IMR-90 (cell line): Measurements from ENCODE around the gene NQO2. TPM values are rescaled to one million over a fixed set of nuclear protein-coding genes. Genes with fewer than 3 reads are reported as not detected.

Experiments used
- ATAC-seq: fragments of 200-7000 bp; cut with Tn5 transposase; 2 replicates; pipeline ENCODE4 v1.9.1; 2020; ENCODE audit warnings: low read depth, mild to moderate bottlenecking, moderate library complexity
- Bru-seq: library from RNA; stranded (reverse); fragments of 400-500 nt; gene quantifications from one replicate; lab custom pipeline; 2021; lab: Mats Ljungman, UMichigan
- BruChase-seq, 2 experiments: library from RNA; stranded (reverse); fragments of 400-500 nt; gene quantifications; one replicate each; lab custom pipeline; 2021; lab: Mats Ljungman, UMichigan
- BruUV-seq: library from RNA; stranded (reverse); fragments of 400-500 nt; replicated peaks from 2 replicates; lab custom pipeline; 2021; lab: Mats Ljungman, UMichigan
- CTCF ChIA-PET: fragments of 300-600 bp; formaldehyde crosslinking; extraction: SDS; loops from one replicate; lab custom pipeline; 2021; ENCODE audit warnings: antibody characterized with exemption; lab: Yijun Ruan, JAX
- POLR2A ChIA-PET: fragments of 300-600 bp; sonication (Branson Sonifier 250); formaldehyde crosslinking; loops from one replicate; lab custom pipeline; 2022; ENCODE audit warnings: antibody characterized with exemption; ENCODE audit not compliant: unreplicated experiment; lab: Charles Lee
- DNase-seq: peaks from one replicate; pipeline ENCODE4 v3.0.0; 2013
- H2AFZ ChIP-seq: replicated peaks from 2 replicates; pipeline ENCODE3; 2013; ENCODE audit warnings: low read length, mild to moderate bottlenecking; ENCODE audit not compliant: poor library complexity
- H2AK5ac ChIP-seq: 2 replicates; pipeline ENCODE4 v1.6.1; 2013; ENCODE audit warnings: low read depth, low read length, inconsistent platforms
- H2AK9ac ChIP-seq: replicated peaks from 2 replicates; pipeline ENCODE3; 2013; ENCODE audit warnings: mild to moderate bottlenecking, low read depth, low read length, moderate library complexity; ENCODE audit not compliant: poor library complexity
- H2BK120ac ChIP-seq: 2 replicates; pipeline ENCODE4 v1.6.1; 2013; ENCODE audit warnings: low read depth, low read length, inconsistent platforms
- H2BK15ac ChIP-seq: 3 replicates; pipeline ENCODE4 v1.6.1; 2013; ENCODE audit warnings: low read depth, low read length, inconsistent platforms
- H2BK20ac ChIP-seq: 2 replicates; pipeline ENCODE4 v1.6.1; 2013; ENCODE audit warnings: low read depth, mild to moderate bottlenecking, inconsistent platforms, low read length, moderate library complexity
- H2BK5ac ChIP-seq: 2 replicates; pipeline ENCODE4 v1.6.1; 2013; ENCODE audit warnings: mild to moderate bottlenecking, low read depth, low read length, inconsistent platforms; ENCODE audit not compliant: poor library complexity, severe bottlenecking
- H3K14ac ChIP-seq: replicated peaks from 2 replicates; pipeline ENCODE4 v1.6.1; 2013; ENCODE audit warnings: low read depth, low read length, inconsistent platforms
- H3K18ac ChIP-seq: 2 replicates; pipeline ENCODE4 v1.6.1; 2013; ENCODE audit warnings: low read depth, low read length, control low read depth
- H3K23ac ChIP-seq: 2 replicates; pipeline ENCODE4 v1.6.1; 2013; ENCODE audit warnings: low read depth, low read length, inconsistent platforms
- H3K27ac ChIP-seq: 2 replicates; pipeline ENCODE4 v1.5.1; 2013; ENCODE audit warnings: mild to moderate bottlenecking, control low read depth, low read length; ENCODE audit not compliant: insufficient read depth
- H3K27me3 ChIP-seq: 2 replicates; pipeline ENCODE4 v1.6.1; 2013; ENCODE audit warnings: low read length; ENCODE audit not compliant: control insufficient read depth, insufficient read depth
- H3K36me3 ChIP-seq: 2 replicates; pipeline ENCODE4 v1.6.1; 2013; ENCODE audit warnings: low read length, mixed read lengths; ENCODE audit not compliant: control insufficient read depth, insufficient read depth
- H3K4ac ChIP-seq: 2 replicates; pipeline ENCODE4 v1.6.1; 2013; ENCODE audit warnings: low read depth, low read length, inconsistent platforms
- H3K4me1 ChIP-seq: 2 replicates; pipeline ENCODE4 v1.6.1; 2013; ENCODE audit warnings: low read length, mixed read lengths; ENCODE audit not compliant: control insufficient read depth, insufficient read depth
- H3K4me2 ChIP-seq: 2 replicates; pipeline ENCODE4 v1.6.1; 2013; ENCODE audit warnings: low read depth, mild to moderate bottlenecking, control low read depth, low read length, moderate library complexity
- H3K4me3 ChIP-seq: 2 replicates; pipeline ENCODE4 v1.5.1; 2013; ENCODE audit warnings: low read depth, mild to moderate bottlenecking, control low read depth, low read length, moderate library complexity; ENCODE audit not compliant: insufficient read depth
- H3K56ac ChIP-seq: 2 replicates; pipeline ENCODE4 v1.6.1; 2013; ENCODE audit warnings: low read length, inconsistent platforms; ENCODE audit not compliant: insufficient read depth; ENCODE audit errors: extremely low read depth
- H3K79me1 ChIP-seq, 2 experiments: 2 replicates each; pipeline ENCODE4 v1.6.1; 2013; ENCODE audit warnings: low read length in 2 of 2, inconsistent platforms in 1 of 2, low read depth in 1 of 2
- H3K9ac ChIP-seq: 2 replicates; pipeline ENCODE4 v1.6.1; 2013; ENCODE audit warnings: low read depth, low read length, control low read depth
- H3K9me1 ChIP-seq: 2 replicates; pipeline ENCODE4 v1.6.1; 2013; ENCODE audit warnings: low read length, inconsistent platforms; ENCODE audit not compliant: insufficient read depth
- H3K9me3 ChIP-seq: 2 replicates; pipeline ENCODE4 v1.6.1; 2013; ENCODE audit warnings: low read length; ENCODE audit not compliant: control insufficient read depth, insufficient read depth
- H4K20me1 ChIP-seq: 2 replicates; pipeline ENCODE4 v1.6.1; 2013; ENCODE audit warnings: low read length, inconsistent platforms; ENCODE audit not compliant: insufficient read depth
- H4K5ac ChIP-seq: 2 replicates; pipeline ENCODE4 v1.6.1; 2013; ENCODE audit warnings: mild to moderate bottlenecking, low read depth, low read length, control low read depth
- H4K8ac ChIP-seq, 2 experiments: 2 replicates each; pipeline ENCODE4 v1.6.1; 2013; ENCODE audit warnings: low read depth in 2 of 2, low read length in 2 of 2, control low read depth in 1 of 2, inconsistent platforms in 1 of 2
- H4K91ac ChIP-seq: 2 replicates; pipeline ENCODE4 v1.6.1; 2013; ENCODE audit warnings: low read depth, low read length, inconsistent platforms; ENCODE audit not compliant: insufficient read depth
- CEBPB ChIP-seq: IDR thresholded peaks from 2 replicates; pipeline ENCODE4 v1.6.1; 2012; ENCODE audit warnings: low read depth, low read length, improper control_type of control experiment
- CHD1 ChIP-seq: IDR thresholded peaks from 2 replicates; pipeline ENCODE4 v1.6.1; 2012; ENCODE audit warnings: low read depth, low read length, improper control_type of control experiment
- CTCF ChIP-seq: conservative IDR thresholded peaks from 2 replicates; pipeline ENCODE4 v1.5.1; 2012; ENCODE audit warnings: mild to moderate bottlenecking, low read depth, low read length, improper control_type of control experiment
- MAFK ChIP-seq: IDR thresholded peaks from 2 replicates; pipeline ENCODE4 v1.6.1; 2012; ENCODE audit warnings: low read depth, low read length, improper control_type of control experiment
- MAZ ChIP-seq: IDR thresholded peaks from 2 replicates; pipeline ENCODE4 v1.6.1; 2012; ENCODE audit warnings: low read depth, mild to moderate bottlenecking, low read length, improper control_type of control experiment, moderate library complexity, borderline replicate concordance
- NFE2L2 ChIP-seq: fragments of 150-350 bp; IDR thresholded peaks from 2 replicates; pipeline ENCODE4 v1.6.1; 2016; ENCODE audit warnings: low read depth, mild to moderate bottlenecking, low read length
- RAD21 ChIP-seq: IDR thresholded peaks from 2 replicates; pipeline ENCODE4 v1.6.1; 2012; ENCODE audit warnings: low read length, improper control_type of control experiment
- RCOR1 ChIP-seq: IDR thresholded peaks from 2 replicates; pipeline ENCODE4 v1.6.1; 2012; ENCODE audit warnings: mild to moderate bottlenecking, low read length, improper control_type of control experiment; ENCODE audit not compliant: insufficient replicate concordance
- RFX5 ChIP-seq: IDR thresholded peaks from 2 replicates; pipeline ENCODE4 v1.8.0; 2012; ENCODE audit warnings: low read depth, mild to moderate bottlenecking, low read length, moderate library complexity
- SMC3 ChIP-seq: fragments of 150-350 bp; IDR thresholded peaks from 2 replicates; pipeline ENCODE4 v1.6.1; 2016; ENCODE audit warnings: low read depth, mild to moderate bottlenecking, antibody characterized with exemption, low read length, moderate library complexity
- USF2 ChIP-seq: fragments of 150-350 bp; IDR thresholded peaks from 2 replicates; pipeline ENCODE4 v1.6.1; 2017; ENCODE audit warnings: mild to moderate bottlenecking, antibody characterized with exemption, low read length, low read depth
- WGBS, 2 experiments: methylation state at CpG; one replicate each; pipeline versions ENCODE4 v1.1.5 to v1.1.7; 2013; ENCODE audit warnings: missing lambda C conversion rate in 2 of 2; ENCODE audit not compliant: insufficient read length in 1 of 2; ENCODE audit errors: extremely low coverage in 2 of 2; 5-methylcytosine and 5-hydroxymethylcytosine counted together
- dilution Hi-C: fragments of 300-500 bp; cut with HindIII; formaldehyde crosslinking; loops from one replicate; pipeline ENCODE4 v1.14.3; 2018; ENCODE audit warnings: low sequenced_read_pairs; ENCODE audit not compliant: unreplicated experiment
- in situ Hi-C: fragments of 300-500 bp; cut with MboI; formaldehyde crosslinking; loops from 3 replicates; pipeline ENCODE4 v1.14.3; 2019; ENCODE audit warnings: low sequenced_read_pairs, inconsistent platforms, mixed read lengths
- intact Hi-C: fragments of 100-400 bp; cut with micrococcal nuclease; formaldehyde crosslinking; loops from 2 replicates; pipeline ENCODE4 v1.10.0; 2022
- long read RNA-seq: library from polyadenylated mRNA; unstranded; transcript quantifications from one replicate; pipeline ENCODE4 v2.0.0, GENCODE V29; 2021; ENCODE audit not compliant: unreplicated experiment
- polyA plus RNA-seq, 3 experiments: library from polyadenylated mRNA; depleted of rRNA; stranded (reverse); fragments of >200 nt; gene quantifications; 2 replicates each; pipeline ENCODE4 v1.2.3, GENCODE V29; 2012; ENCODE audit warnings: low replicate concordance in 1 of 3
- total RNA-seq: library from RNA; depleted of rRNA; stranded (reverse); fragments of >200 nt; gene quantifications from 2 replicates; pipeline ENCODE4 v1.2.3, GENCODE V29; 2012; rRNA removed

Gene NQO2
- 59.4 and 72.1 TPM in 2 replicates for total RNA-seq
- 41.9 and 42.5 TPM in 2 replicates for polyA plus RNA-seq (2012; rRNA removed)
- polyA plus RNA-seq (2012; cell fraction: cytosol; rRNA removed), result 31.1 and 51.6 TPM in 2 replicates
- 13.5 and 24.4 TPM in 2 replicates for polyA plus RNA-seq (2012; cell fraction: nucleus; rRNA removed; ENCODE audit: low replicate concordance)
- percentile 60 among the genes with signal in this experiment for Bru-seq, nascent RNA
- BruChase-seq, experiment 1, labeled RNA remaining after a 6-hour chase, result percentile 70 among the genes with signal in this experiment
- percentile 64 among the genes with signal in this experiment for BruChase-seq, experiment 2, labeled RNA remaining after a 2-hour chase
- long read RNA-seq, full-length matches to known transcripts, result 25 of 32 reads
- long read RNA-seq, partial matches to known transcripts, result 0 of 32 reads
- long read RNA-seq, other reads (novel, unspliced or antisense), result 7 of 32 reads

GRCh38 chr6:2999618-3000557, at the start of gene NQO2:
Gene NQO2, plus strand, starts transcription at chr6:2999894. Its CDS starts 6,659 bp downstream, at chr6:3006553.
- Histone ChIP-seq H3K4me3 (peak within 1 kb of the TSS; percentile 78), H3K9me3 (no peaks in the 10 kb centered on the region), H3K79me1 (peaks cover 0 to 20% of the 10 kb centered on the region in 2 experiments; a peak in 2 of 4 replicates), H2BK5ac (peak within 1 kb of the TSS; percentile 64), H3K23ac (peak within 1 kb of the TSS; percentile 62), H3K27ac (peak within 1 kb of the TSS; percentile 58), H3K9me1 (peaks cover 4% of the 10 kb centered on the region; the same call in 1 of the 2 replicates), H3K18ac (peak within 1 kb of the TSS; percentile 2; the same call in 1 of the 2 replicates), H4K5ac (no peak within 1 kb of the TSS; the same call in 1 of the 2 replicates), H3K56ac (0 out of 2 replicates have a peak within 1 kb of the TSS, but pooled peaks have one; percentile 19), H2BK120ac (peak within 1 kb of the TSS; percentile 38; the same call in 1 of the 2 replicates), H3K27me3 (no peaks in the 10 kb centered on the region), H3K4me1 (peaks cover 5% of the 10 kb centered on the region), H4K91ac (0 out of 2 replicates have a peak within 1 kb of the TSS, but pooled peaks have one; percentile 28), H4K20me1 (no peaks in the 10 kb centered on the region), H2AFZ (peak within 1 kb of the TSS; percentile 100), H3K9ac (peak within 1 kb of the TSS; percentile 69), H2BK20ac (no peak within 1 kb of the TSS), H3K14ac (peak within 1 kb of the TSS; percentile 91), H2AK5ac (peak within 1 kb of the TSS; percentile 17; the same call in 1 of the 2 replicates), H4K8ac (peak within 1 kb of the TSS in 1 of 2 experiments; percentile 29; a peak in 2 of 4 replicates), H3K4me2 (peak within 1 kb of the TSS; percentile 89), H2AK9ac (peak within 1 kb of the TSS; percentile 94), H2BK15ac (no peak within 1 kb of the TSS), H3K36me3 (peaks cover 5% of the 10 kb centered on the region; the same call in 1 of the 2 replicates), H3K4ac (peak within 1 kb of the TSS; percentile 18)
- POLR2A ChIA-PET, result interaction anchor here (0.5 to 0.6 kb wide), 4 partner anchors 24 to 130 kb away, joined by 3 to 6 read pairs (median 4); no protein-coding TSS in a partner anchor
- 2% methylated on average over 21 of the region's 87 CpGs; no CpG with 5 or more reads in 1 of the 2 experiments for WGBS, 2 experiments
- no TSS peak for BruUV-seq
- DNase-seq, result peak; percentile 73
- in situ Hi-C loops, result loop anchor here (10.0 kb wide), 2 partner anchors 55 to 255 kb away; partner anchors contain the start of gene PSMG4
- dilution Hi-C loops, result no loop called here
- peak; percentile 97 for ATAC-seq
- CTCF ChIA-PET, result no interaction called here
- intact Hi-C loops, result loop anchor here (1.0 to 5.0 kb wide), 2 partner anchors 53 to 732 kb away; no protein-coding TSS in a partner anchor
- TF ChIP-seq USF2, result no peak
- TF ChIP-seq CHD1, result no peak
- TF ChIP-seq CTCF, result 0 out of 2 replicates have a peak, but pooled peaks have one; percentile 0
- TF ChIP-seq SMC3, result no peak
- no peak for TF ChIP-seq MAFK
- TF ChIP-seq MAZ, result peak; percentile 39; the same call in 1 of the 2 replicates
- no peak for TF ChIP-seq RCOR1
- TF ChIP-seq RFX5, result no peak
- no peak for TF ChIP-seq CEBPB
- TF ChIP-seq RAD21, result no peak
- TF ChIP-seq NFE2L2, result no peak
